Measurements from ENCODE around the gene ZNF460.
A peak's percentile ranks its signal among the peaks of the same experiment; 100 is the strongest.
"Not testable (repeated sequence)": the region's sequence is repeated elsewhere in the genome, so short reads cannot be mapped to it uniquely, and the experiment has no call there.

Gene ZNF460

DNA sequence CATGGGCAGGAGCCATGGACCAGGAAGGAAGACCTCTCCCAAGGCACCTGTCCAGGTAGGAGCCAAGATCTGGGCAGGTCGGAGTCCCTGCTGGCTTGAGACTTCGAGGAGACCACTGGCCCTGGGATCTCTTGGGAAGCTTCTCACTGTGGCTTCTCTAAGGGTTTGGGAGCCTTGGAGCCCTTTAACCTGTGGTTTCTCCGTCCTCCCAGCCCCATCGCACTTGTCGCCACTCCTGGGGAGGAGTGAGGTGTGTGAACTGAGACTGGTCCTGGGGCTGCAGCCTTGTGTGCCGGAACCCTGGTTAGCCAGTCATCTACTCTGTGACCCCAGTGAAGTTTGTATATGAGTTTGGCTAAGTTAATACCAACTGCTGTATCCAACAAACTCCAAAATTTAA, 31.6 kb upstream of the ZNF460 start:
- Histone ChIP-seq H3K9me3 (ENCODE audit: control insufficient read depth, low read length) (no peaks in the 10 kb centered on the region), H3K27ac (ENCODE audit: low read depth, low read length, severe bottlenecking) (no peak overlapping the region), H3K4me1 (ENCODE audit: control insufficient read depth, insufficient read depth, low read length, poor library complexity, severe bottlenecking) (peaks cover 1% of the 10 kb centered on the region), H3K36me3 (ENCODE audit: control insufficient read depth, insufficient read depth, low read length) (peaks cover 87% of the 10 kb centered on the region), H3K4me3 (ENCODE audit: extremely low read depth, insufficient read depth, low read length, poor library complexity, severe bottlenecking) (no peak overlapping the region)
- 74 to 87% methylated on average over 3 of the region's 6 CpGs for WGBS, 2 experiments (ENCODE audit: insufficient coverage in 2 of 2)

DNA sequence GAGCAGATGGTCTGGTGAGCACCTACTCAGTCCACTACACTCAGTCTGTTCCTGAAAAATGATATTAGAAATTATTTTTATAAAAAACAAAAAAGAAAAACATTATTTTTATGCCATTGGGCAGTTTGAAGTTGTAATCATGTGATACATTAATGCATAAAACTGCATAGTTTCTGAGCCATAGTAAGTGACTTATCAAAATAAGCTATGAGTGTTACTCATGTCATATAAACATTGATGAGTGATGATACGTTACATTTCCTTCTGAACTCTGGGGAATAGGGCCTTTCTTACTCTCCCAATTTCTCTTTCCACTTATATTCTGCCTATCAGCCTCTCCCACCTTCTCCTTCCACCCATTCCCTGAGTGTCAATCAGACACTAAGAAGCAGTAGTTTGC, 31.0 kb upstream of the ZNF460 start:
- no peak overlapping the region for H3K4me3 ChIP-seq (ENCODE audit: extremely low read depth, insufficient read depth, low read length, poor library complexity, severe bottlenecking)
- no peak overlapping the region for H3K27ac ChIP-seq (ENCODE audit: low read depth, low read length, severe bottlenecking)
- WGBS, 2 experiments (ENCODE audit: insufficient coverage in 2 of 2): no CpG with 5 or more reads among the region's 1 CpG
- peaks cover 87% of the 10 kb centered on the region for H3K36me3 ChIP-seq (ENCODE audit: control insufficient read depth, insufficient read depth, low read length)
- H3K4me1 ChIP-seq (ENCODE audit: control insufficient read depth, insufficient read depth, low read length, poor library complexity, severe bottlenecking): peaks cover 4% of the 10 kb centered on the region
- H3K9me3 ChIP-seq (ENCODE audit: control insufficient read depth, low read length): no peaks in the 10 kb centered on the region

DNA sequence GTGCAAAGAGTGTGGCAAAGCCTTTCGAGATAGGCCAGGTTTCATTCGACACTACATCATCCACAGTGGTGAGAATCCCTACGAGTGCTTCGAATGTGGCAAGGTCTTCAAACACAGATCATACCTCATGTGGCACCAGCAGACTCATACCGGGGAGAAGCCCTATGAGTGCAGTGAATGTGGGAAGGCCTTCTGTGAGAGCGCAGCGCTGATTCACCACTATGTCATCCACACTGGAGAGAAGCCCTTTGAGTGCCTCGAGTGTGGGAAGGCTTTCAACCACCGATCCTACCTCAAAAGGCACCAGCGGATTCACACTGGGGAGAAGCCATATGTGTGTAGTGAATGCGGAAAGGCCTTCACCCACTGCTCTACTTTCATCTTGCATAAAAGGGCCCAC, 26.5 kb upstream of the ZNF460 start:
- not testable (repeated sequence) for H3K4me1 ChIP-seq (ENCODE audit: control insufficient read depth, insufficient read depth, low read length, poor library complexity, severe bottlenecking); H3K27ac ChIP-seq (ENCODE audit: low read depth, low read length, severe bottlenecking); H3K4me3 ChIP-seq (ENCODE audit: extremely low read depth, insufficient read depth, low read length, poor library complexity, severe bottlenecking); H3K9me3 ChIP-seq (ENCODE audit: control insufficient read depth, low read length)
- 90 to 97% methylated on average over 4 to 6 of the region's 11 CpGs for WGBS, 2 experiments (ENCODE audit: insufficient coverage in 2 of 2)
- peaks cover 52% of the 10 kb centered on the region for H3K36me3 ChIP-seq (ENCODE audit: control insufficient read depth, insufficient read depth, low read length)

DNA sequence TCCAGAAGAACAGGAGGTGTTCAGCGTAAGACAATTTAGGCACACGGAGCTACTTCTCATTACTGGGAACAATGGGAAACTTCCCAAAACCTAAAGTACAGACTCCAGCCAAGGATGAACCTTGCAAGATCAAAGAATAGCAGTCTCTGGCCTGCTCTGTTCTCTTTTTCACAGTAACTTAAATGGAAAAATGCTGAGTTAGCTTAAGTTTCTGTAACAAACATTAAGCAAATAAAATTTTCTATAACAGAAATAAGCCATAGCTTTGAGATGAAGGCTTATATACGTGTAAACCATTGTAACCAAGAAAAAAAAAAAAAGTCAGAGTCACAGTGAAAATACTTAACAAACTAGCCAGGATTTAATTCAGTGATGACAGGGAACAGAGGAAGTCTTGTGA, 18.2 kb upstream of the ZNF460 start:
- Histone ChIP-seq H3K9me3 (ENCODE audit: control insufficient read depth, low read length) (no peaks in the 10 kb centered on the region), H3K4me1 (ENCODE audit: control insufficient read depth, insufficient read depth, low read length, poor library complexity, severe bottlenecking) (no peaks in the 10 kb centered on the region), H3K4me3 (ENCODE audit: extremely low read depth, insufficient read depth, low read length, poor library complexity, severe bottlenecking) (no peak overlapping the region), H3K27ac (ENCODE audit: low read depth, low read length, severe bottlenecking) (no peak overlapping the region), H3K36me3 (ENCODE audit: control insufficient read depth, insufficient read depth, low read length) (peaks cover 17% of the 10 kb centered on the region)
- 95% methylated on average over 2 of the region's 3 CpGs; no CpG with 5 or more reads in 1 of the 2 experiments for WGBS, 2 experiments (ENCODE audit: insufficient coverage in 2 of 2)

DNA sequence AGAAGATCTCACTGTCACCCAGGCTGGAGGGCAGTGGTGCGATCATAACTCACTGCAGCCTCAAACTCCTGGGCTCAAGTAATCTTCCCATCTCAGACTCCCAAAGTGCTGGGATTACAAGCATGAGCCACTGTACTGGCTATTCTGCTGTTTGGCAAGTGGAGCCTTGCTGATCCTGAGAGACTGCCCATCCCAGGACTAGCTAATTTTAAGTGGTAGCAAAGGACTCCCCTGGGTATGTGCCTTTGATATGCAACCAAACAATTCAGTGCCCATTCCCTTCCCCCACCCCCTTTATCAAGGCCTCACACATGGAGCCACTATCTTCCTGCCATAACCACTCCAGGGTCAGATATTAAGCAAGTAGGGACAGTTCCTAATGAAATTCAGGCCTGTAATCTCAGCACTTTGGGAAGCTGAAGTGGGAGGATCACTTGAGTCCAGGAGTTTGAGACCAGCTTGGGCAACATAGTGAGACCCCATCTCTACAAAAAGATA, 17.0 kb upstream of the ZNF460 start:
- H3K9me3 ChIP-seq (ENCODE audit: control insufficient read depth, low read length): no peaks in the 10 kb centered on the region
- H3K4me1 ChIP-seq (ENCODE audit: control insufficient read depth, insufficient read depth, low read length, poor library complexity, severe bottlenecking): no peaks in the 10 kb centered on the region
- H3K27ac ChIP-seq (ENCODE audit: low read depth, low read length, severe bottlenecking): no peak overlapping the region
- WGBS, 2 experiments (ENCODE audit: insufficient coverage in 2 of 2): 88% methylated on average over 1 of the region's 1 CpG
- peaks cover 17% of the 10 kb centered on the region for H3K36me3 ChIP-seq (ENCODE audit: control insufficient read depth, insufficient read depth, low read length)
- no peak overlapping the region for H3K4me3 ChIP-seq (ENCODE audit: extremely low read depth, insufficient read depth, low read length, poor library complexity, severe bottlenecking)

- Histone ChIP-seq H3K36me3 (ENCODE audit: control insufficient read depth, insufficient read depth, low read length) (peaks cover 4% of the 10 kb centered on the region), H3K4me1 (ENCODE audit: control insufficient read depth, insufficient read depth, low read length, poor library complexity, severe bottlenecking) (peaks cover 11% of the 10 kb centered on the region), H3K27ac (ENCODE audit: low read depth, low read length, severe bottlenecking) (no peak overlapping the region), H3K4me3 (ENCODE audit: extremely low read depth, insufficient read depth, low read length, poor library complexity, severe bottlenecking) (no peak overlapping the region), H3K9me3 (ENCODE audit: control insufficient read depth, low read length) (no peaks in the 10 kb centered on the region)
- 49 to 68% methylated on average over 2 of the region's 3 CpGs for WGBS, 2 experiments (ENCODE audit: insufficient coverage in 2 of 2)
Measured at GRCh38 chr19:57267291-57267690, 13.0 kb upstream of the ZNF460 start.

- Histone ChIP-seq H3K36me3 (ENCODE audit: control insufficient read depth, insufficient read depth, low read length) (no peaks in the 10 kb centered on the region), H3K4me3 (ENCODE audit: extremely low read depth, insufficient read depth, low read length, poor library complexity, severe bottlenecking) (no peak overlapping the region), H3K9me3 (ENCODE audit: control insufficient read depth, low read length) (no peaks in the 10 kb centered on the region), H3K4me1 (ENCODE audit: control insufficient read depth, insufficient read depth, low read length, poor library complexity, severe bottlenecking) (peaks cover 11% of the 10 kb centered on the region), H3K27ac (ENCODE audit: low read depth, low read length, severe bottlenecking) (peak overlapping the region; percentile 72)
- WGBS, 2 experiments (ENCODE audit: insufficient coverage in 2 of 2): 88 to 97% methylated on average over 4 of the region's 4 CpGs
Measured at GRCh38 chr19:57269515-57270250, 10.6 kb upstream of the ZNF460 start.

GRCh38 chr19:57271280-57271679, 9.0 kb upstream of the ZNF460 start:
- WGBS, 2 experiments (ENCODE audit: insufficient coverage in 2 of 2): 96 to 97% methylated on average over 7 to 8 of the region's 8 CpGs
- Histone ChIP-seq H3K36me3 (ENCODE audit: control insufficient read depth, insufficient read depth, low read length) (no peaks in the 10 kb centered on the region), H3K9me3 (ENCODE audit: control insufficient read depth, low read length) (no peaks in the 10 kb centered on the region), H3K4me3 (ENCODE audit: extremely low read depth, insufficient read depth, low read length, poor library complexity, severe bottlenecking) (no peak overlapping the region), H3K4me1 (ENCODE audit: control insufficient read depth, insufficient read depth, low read length, poor library complexity, severe bottlenecking) (peaks cover 11% of the 10 kb centered on the region), H3K27ac (ENCODE audit: low read depth, low read length, severe bottlenecking) (no peak overlapping the region)

- no peak overlapping the region for H3K4me3 ChIP-seq (ENCODE audit: extremely low read depth, insufficient read depth, low read length, poor library complexity, severe bottlenecking)
- no CpG with 5 or more reads among the region's 1 CpG for WGBS, 2 experiments (ENCODE audit: insufficient coverage in 2 of 2)
- H3K9me3 ChIP-seq (ENCODE audit: control insufficient read depth, low read length): no peaks in the 10 kb centered on the region
- H3K36me3 ChIP-seq (ENCODE audit: control insufficient read depth, insufficient read depth, low read length): no peaks in the 10 kb centered on the region
- H3K4me1 ChIP-seq (ENCODE audit: control insufficient read depth, insufficient read depth, low read length, poor library complexity, severe bottlenecking): peaks cover 11% of the 10 kb centered on the region
- no peak overlapping the region for H3K27ac ChIP-seq (ENCODE audit: low read depth, low read length, severe bottlenecking)
Measured at GRCh38 chr19:57273014-57273413, 7.3 kb upstream of the ZNF460 start.

DNA sequence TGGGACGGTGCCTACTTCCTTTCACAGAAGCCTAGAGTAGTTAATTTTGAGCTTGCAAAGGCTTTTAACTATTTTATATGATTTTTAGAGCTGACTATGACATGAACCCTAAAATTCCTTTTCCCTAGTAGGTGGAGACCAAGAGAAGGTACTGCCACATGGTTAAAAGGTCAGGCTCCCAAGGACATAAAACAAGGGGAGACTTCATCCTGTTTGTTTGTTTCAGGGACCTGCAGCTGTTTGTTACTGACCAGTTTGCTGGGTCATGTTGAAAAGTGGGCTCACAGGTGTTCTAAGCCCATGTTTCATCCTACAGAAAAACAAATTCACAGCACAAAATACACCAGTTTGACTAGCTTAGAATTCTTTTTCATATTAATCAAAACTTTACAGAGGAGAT, 3.9 kb upstream of the ZNF460 start:
- Histone ChIP-seq H3K27ac (ENCODE audit: low read depth, low read length, severe bottlenecking) (no peak overlapping the region), H3K9me3 (ENCODE audit: control insufficient read depth, low read length) (no peaks in the 10 kb centered on the region), H3K36me3 (ENCODE audit: control insufficient read depth, insufficient read depth, low read length) (no peaks in the 10 kb centered on the region), H3K4me3 (ENCODE audit: extremely low read depth, insufficient read depth, low read length, poor library complexity, severe bottlenecking) (no peak overlapping the region), H3K4me1 (ENCODE audit: control insufficient read depth, insufficient read depth, low read length, poor library complexity, severe bottlenecking) (peaks cover 4% of the 10 kb centered on the region)
- WGBS, 2 experiments (ENCODE audit: insufficient coverage in 2 of 2): no CpG with 5 or more reads among the region's 1 CpG

DNA sequence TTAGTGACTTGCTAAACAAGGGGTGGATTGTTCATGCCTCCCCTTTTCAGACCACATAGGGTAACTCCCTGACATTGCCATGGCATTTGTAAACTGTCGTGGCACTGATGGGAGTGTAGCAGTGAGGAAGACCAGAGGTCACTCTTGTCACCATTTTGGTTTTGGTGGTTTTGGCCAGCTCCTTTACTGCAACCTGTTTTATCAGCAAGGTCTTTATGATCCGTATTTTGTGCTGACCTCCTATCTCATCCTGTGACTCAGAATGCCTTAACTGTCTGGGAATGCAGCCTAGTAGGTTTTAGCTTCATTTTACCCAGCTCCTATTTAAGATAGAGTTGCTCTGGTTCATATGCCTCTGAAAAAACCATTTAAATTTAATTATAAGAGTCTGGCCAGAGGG, 1.8 kb upstream of the ZNF460 start:
- not testable (repeated sequence) for H3K9me3 ChIP-seq (ENCODE audit: control insufficient read depth, low read length); H3K4me3 ChIP-seq (ENCODE audit: extremely low read depth, insufficient read depth, low read length, poor library complexity, severe bottlenecking)
- peaks cover 20% of the 10 kb centered on the region for H3K4me1 ChIP-seq (ENCODE audit: control insufficient read depth, insufficient read depth, low read length, poor library complexity, severe bottlenecking)
- H3K27ac ChIP-seq (ENCODE audit: low read depth, low read length, severe bottlenecking): peak overlapping the region; percentile 13
- peaks cover 15% of the 10 kb centered on the region for H3K36me3 ChIP-seq (ENCODE audit: control insufficient read depth, insufficient read depth, low read length)
- 75% methylated on average over 1 of the region's 2 CpGs; no CpG with 5 or more reads in 1 of the 2 experiments for WGBS, 2 experiments (ENCODE audit: insufficient coverage in 2 of 2)
